IMR-90 (cell line): ENCODE results near the gene HNRNPM. TPM values are rescaled to one million over a fixed set of nuclear protein-coding genes. Genes with fewer than 3 reads are reported as not detected.

Experiments used
- ATAC-seq: fragments of 200-7000 bp; cut with Tn5 transposase; 2 replicates; pipeline ENCODE4 v1.9.1; 2020; ENCODE audit warnings: low read depth, mild to moderate bottlenecking, moderate library complexity
- BruUV-seq: library from RNA; stranded (reverse); fragments of 400-500 nt; replicated peaks from 2 replicates; lab custom pipeline; 2021; lab: Mats Ljungman, UMichigan
- CTCF ChIA-PET: fragments of 300-600 bp; formaldehyde crosslinking; extraction: SDS; loops from one replicate; lab custom pipeline; 2021; ENCODE audit warnings: antibody characterized with exemption; lab: Yijun Ruan, JAX
- POLR2A ChIA-PET: fragments of 300-600 bp; sonication (Branson Sonifier 250); formaldehyde crosslinking; loops from one replicate; lab custom pipeline; 2022; ENCODE audit warnings: antibody characterized with exemption; ENCODE audit not compliant: unreplicated experiment; lab: Charles Lee
- DNase-seq: peaks from one replicate; pipeline ENCODE4 v3.0.0; 2013
- H2AFZ ChIP-seq: replicated peaks from 2 replicates; pipeline ENCODE3; 2013; ENCODE audit warnings: low read length, mild to moderate bottlenecking; ENCODE audit not compliant: poor library complexity
- H2AK5ac ChIP-seq: 2 replicates; pipeline ENCODE4 v1.6.1; 2013; ENCODE audit warnings: low read depth, low read length, inconsistent platforms
- H2AK9ac ChIP-seq: replicated peaks from 2 replicates; pipeline ENCODE3; 2013; ENCODE audit warnings: mild to moderate bottlenecking, low read depth, low read length, moderate library complexity; ENCODE audit not compliant: poor library complexity
- H2BK120ac ChIP-seq: 2 replicates; pipeline ENCODE4 v1.6.1; 2013; ENCODE audit warnings: low read depth, low read length, inconsistent platforms
- H2BK15ac ChIP-seq: 3 replicates; pipeline ENCODE4 v1.6.1; 2013; ENCODE audit warnings: low read depth, low read length, inconsistent platforms
- H2BK20ac ChIP-seq: 2 replicates; pipeline ENCODE4 v1.6.1; 2013; ENCODE audit warnings: low read depth, mild to moderate bottlenecking, inconsistent platforms, low read length, moderate library complexity
- H2BK5ac ChIP-seq: 2 replicates; pipeline ENCODE4 v1.6.1; 2013; ENCODE audit warnings: mild to moderate bottlenecking, low read depth, low read length, inconsistent platforms; ENCODE audit not compliant: poor library complexity, severe bottlenecking
- H3K14ac ChIP-seq: replicated peaks from 2 replicates; pipeline ENCODE4 v1.6.1; 2013; ENCODE audit warnings: low read depth, low read length, inconsistent platforms
- H3K18ac ChIP-seq: 2 replicates; pipeline ENCODE4 v1.6.1; 2013; ENCODE audit warnings: low read depth, low read length, control low read depth
- H3K23ac ChIP-seq: 2 replicates; pipeline ENCODE4 v1.6.1; 2013; ENCODE audit warnings: low read depth, low read length, inconsistent platforms
- H3K27ac ChIP-seq: 2 replicates; pipeline ENCODE4 v1.5.1; 2013; ENCODE audit warnings: mild to moderate bottlenecking, control low read depth, low read length; ENCODE audit not compliant: insufficient read depth
- H3K27me3 ChIP-seq: 2 replicates; pipeline ENCODE4 v1.6.1; 2013; ENCODE audit warnings: low read length; ENCODE audit not compliant: control insufficient read depth, insufficient read depth
- H3K36me3 ChIP-seq: 2 replicates; pipeline ENCODE4 v1.6.1; 2013; ENCODE audit warnings: low read length, mixed read lengths; ENCODE audit not compliant: control insufficient read depth, insufficient read depth
- H3K4ac ChIP-seq: 2 replicates; pipeline ENCODE4 v1.6.1; 2013; ENCODE audit warnings: low read depth, low read length, inconsistent platforms
- H3K4me1 ChIP-seq: 2 replicates; pipeline ENCODE4 v1.6.1; 2013; ENCODE audit warnings: low read length, mixed read lengths; ENCODE audit not compliant: control insufficient read depth, insufficient read depth
- H3K4me2 ChIP-seq: 2 replicates; pipeline ENCODE4 v1.6.1; 2013; ENCODE audit warnings: low read depth, mild to moderate bottlenecking, control low read depth, low read length, moderate library complexity
- H3K4me3 ChIP-seq: 2 replicates; pipeline ENCODE4 v1.5.1; 2013; ENCODE audit warnings: low read depth, mild to moderate bottlenecking, control low read depth, low read length, moderate library complexity; ENCODE audit not compliant: insufficient read depth
- H3K56ac ChIP-seq: 2 replicates; pipeline ENCODE4 v1.6.1; 2013; ENCODE audit warnings: low read length, inconsistent platforms; ENCODE audit not compliant: insufficient read depth; ENCODE audit errors: extremely low read depth
- H3K79me1 ChIP-seq, 2 experiments: 2 replicates each; pipeline ENCODE4 v1.6.1; 2013; ENCODE audit warnings: low read length in 2 of 2, inconsistent platforms in 1 of 2, low read depth in 1 of 2
- H3K9ac ChIP-seq: 2 replicates; pipeline ENCODE4 v1.6.1; 2013; ENCODE audit warnings: low read depth, low read length, control low read depth
- H3K9me1 ChIP-seq: 2 replicates; pipeline ENCODE4 v1.6.1; 2013; ENCODE audit warnings: low read length, inconsistent platforms; ENCODE audit not compliant: insufficient read depth
- H3K9me3 ChIP-seq: 2 replicates; pipeline ENCODE4 v1.6.1; 2013; ENCODE audit warnings: low read length; ENCODE audit not compliant: control insufficient read depth, insufficient read depth
- H4K20me1 ChIP-seq: 2 replicates; pipeline ENCODE4 v1.6.1; 2013; ENCODE audit warnings: low read length, inconsistent platforms; ENCODE audit not compliant: insufficient read depth
- H4K5ac ChIP-seq: 2 replicates; pipeline ENCODE4 v1.6.1; 2013; ENCODE audit warnings: mild to moderate bottlenecking, low read depth, low read length, control low read depth
- H4K8ac ChIP-seq, 2 experiments: 2 replicates each; pipeline ENCODE4 v1.6.1; 2013; ENCODE audit warnings: low read depth in 2 of 2, low read length in 2 of 2, control low read depth in 1 of 2, inconsistent platforms in 1 of 2
- H4K91ac ChIP-seq: 2 replicates; pipeline ENCODE4 v1.6.1; 2013; ENCODE audit warnings: low read depth, low read length, inconsistent platforms; ENCODE audit not compliant: insufficient read depth
- BHLHE40 ChIP-seq: fragments of 150-350 bp; IDR thresholded peaks from 2 replicates; pipeline ENCODE4 v1.6.1; 2016; ENCODE audit warnings: mild to moderate bottlenecking, low read depth, low read length
- CEBPB ChIP-seq: IDR thresholded peaks from 2 replicates; pipeline ENCODE4 v1.6.1; 2012; ENCODE audit warnings: low read depth, low read length, improper control_type of control experiment
- CHD1 ChIP-seq: IDR thresholded peaks from 2 replicates; pipeline ENCODE4 v1.6.1; 2012; ENCODE audit warnings: low read depth, low read length, improper control_type of control experiment
- CTCF ChIP-seq: conservative IDR thresholded peaks from 2 replicates; pipeline ENCODE4 v1.5.1; 2012; ENCODE audit warnings: mild to moderate bottlenecking, low read depth, low read length, improper control_type of control experiment
- ELK1 ChIP-seq: fragments of 150-350 bp; IDR thresholded peaks from 2 replicates; pipeline ENCODE4 v1.6.1; 2016; ENCODE audit warnings: low read depth, mild to moderate bottlenecking, low read length, moderate library complexity, borderline replicate concordance
- FOS ChIP-seq: fragments of 150-350 bp; IDR thresholded peaks from 2 replicates; pipeline ENCODE4 v1.6.1; 2016; ENCODE audit warnings: low read depth, low read length
- MAFK ChIP-seq: IDR thresholded peaks from 2 replicates; pipeline ENCODE4 v1.6.1; 2012; ENCODE audit warnings: low read depth, low read length, improper control_type of control experiment
- MAZ ChIP-seq: IDR thresholded peaks from 2 replicates; pipeline ENCODE4 v1.6.1; 2012; ENCODE audit warnings: low read depth, mild to moderate bottlenecking, low read length, improper control_type of control experiment, moderate library complexity, borderline replicate concordance
- MXI1 ChIP-seq: IDR thresholded peaks from 2 replicates; pipeline ENCODE4 v1.6.1; 2012; ENCODE audit warnings: low read depth, mild to moderate bottlenecking, low read length, moderate library complexity, borderline replicate concordance
- POLR2A ChIP-seq: IDR thresholded peaks from 2 replicates; pipeline ENCODE4 v1.6.1; 2012; ENCODE audit warnings: mild to moderate bottlenecking, low read depth, low read length
- RAD21 ChIP-seq: IDR thresholded peaks from 2 replicates; pipeline ENCODE4 v1.6.1; 2012; ENCODE audit warnings: low read length, improper control_type of control experiment
- RCOR1 ChIP-seq: IDR thresholded peaks from 2 replicates; pipeline ENCODE4 v1.6.1; 2012; ENCODE audit warnings: mild to moderate bottlenecking, low read length, improper control_type of control experiment; ENCODE audit not compliant: insufficient replicate concordance
- RFX5 ChIP-seq: IDR thresholded peaks from 2 replicates; pipeline ENCODE4 v1.8.0; 2012; ENCODE audit warnings: low read depth, mild to moderate bottlenecking, low read length, moderate library complexity
- SMC3 ChIP-seq: fragments of 150-350 bp; IDR thresholded peaks from 2 replicates; pipeline ENCODE4 v1.6.1; 2016; ENCODE audit warnings: low read depth, mild to moderate bottlenecking, antibody characterized with exemption, low read length, moderate library complexity
- USF2 ChIP-seq: fragments of 150-350 bp; IDR thresholded peaks from 2 replicates; pipeline ENCODE4 v1.6.1; 2017; ENCODE audit warnings: mild to moderate bottlenecking, antibody characterized with exemption, low read length, low read depth
- WGBS, 2 experiments: methylation state at CpG; one replicate each; pipeline versions ENCODE4 v1.1.5 to v1.1.7; 2013; ENCODE audit warnings: missing lambda C conversion rate in 2 of 2; ENCODE audit not compliant: insufficient read length in 1 of 2; ENCODE audit errors: extremely low coverage in 2 of 2; 5-methylcytosine and 5-hydroxymethylcytosine counted together
- dilution Hi-C: fragments of 300-500 bp; cut with HindIII; formaldehyde crosslinking; loops from one replicate; pipeline ENCODE4 v1.14.3; 2018; ENCODE audit warnings: low sequenced_read_pairs; ENCODE audit not compliant: unreplicated experiment
- in situ Hi-C: fragments of 300-500 bp; cut with MboI; formaldehyde crosslinking; loops from 3 replicates; pipeline ENCODE4 v1.14.3; 2019; ENCODE audit warnings: low sequenced_read_pairs, inconsistent platforms, mixed read lengths
- intact Hi-C: fragments of 100-400 bp; cut with micrococcal nuclease; formaldehyde crosslinking; loops from 2 replicates; pipeline ENCODE4 v1.10.0; 2022
- polyA plus RNA-seq, 3 experiments: library from polyadenylated mRNA; depleted of rRNA; stranded (reverse); fragments of >200 nt; gene quantifications; 2 replicates each; pipeline ENCODE4 v1.2.3, GENCODE V29; 2012; ENCODE audit warnings: low replicate concordance in 1 of 3
- total RNA-seq: library from RNA; depleted of rRNA; stranded (reverse); fragments of >200 nt; gene quantifications from 2 replicates; pipeline ENCODE4 v1.2.3, GENCODE V29; 2012

The HNRNPM gene
- total and polyA plus RNA-seq, 2 of the 4 experiments (the other 2 are of a cell fraction), result 75.6 to 197 TPM

GRCh38 chr19:8413629-8413995 lies 31.2 kb upstream of the HNRNPM start:
- no peak for DNase-seq
- no peak overlapping the region for H3K56ac ChIP-seq
- H3K18ac ChIP-seq, result no peak overlapping the region
- no peak overlapping the region for H2BK120ac ChIP-seq
- 71% methylated on average over 1 of the region's 3 CpGs; no CpG with 5 or more reads in 1 of the 2 experiments for WGBS, 2 experiments
- no peaks in the 10 kb centered on the region for H4K20me1 ChIP-seq
- H3K4me2 ChIP-seq, result peak overlapping the region; percentile 99
- peak overlapping the region; percentile 80; the same call in 1 of the 2 replicates for H3K23ac ChIP-seq
- H2BK20ac ChIP-seq, result no peak overlapping the region
- H3K27ac ChIP-seq, result no peak overlapping the region; the same call in 1 of the 2 replicates
- peaks cover 0 to 7% of the 10 kb centered on the region in 2 experiments; a peak in 2 of 4 replicates for H3K79me1 ChIP-seq
- peak overlapping the region; percentile 14; the same call in 1 of the 2 replicates for H4K91ac ChIP-seq
- ChIA-PET CTCF (interaction anchor here (0.7 to 1.4 kb wide), 7 partner anchors 12 to 167 kb away, joined by 3 to 4 read pairs (median 3); no protein-coding TSS in a partner anchor), POLR2A (interaction anchor here (0.6 to 0.7 kb wide), 2 partner anchors 12 to 31 kb away, joined by 3 to 8 read pairs; no protein-coding TSS in a partner anchor)
- H3K9ac ChIP-seq, result peak overlapping the region; percentile 55; the same call in 1 of the 2 replicates
- H2BK5ac ChIP-seq, result no peak overlapping the region
- H3K9me1 ChIP-seq, result 0 out of 2 replicates have a peak, but pooled peaks cover 3% of the 10 kb centered on the region
- peak overlapping the region; percentile 35 for H3K4ac ChIP-seq
- no peak for ATAC-seq
- H3K9me3 ChIP-seq, result no peaks in the 10 kb centered on the region
- H3K4me3 ChIP-seq, result peak overlapping the region; percentile 67
- H2BK15ac ChIP-seq, result 0 out of 3 replicates have a peak overlapping the region, but pooled peaks have one; percentile 7
- H2AK5ac ChIP-seq, result peak overlapping the region; percentile 56; the same call in 1 of the 2 replicates
- peak overlapping the region; percentile 52 for H3K14ac ChIP-seq
- peak overlapping the region; percentile 36; the same call in 1 of the 2 replicates for H4K5ac ChIP-seq
- peak overlapping the region; percentile 91 for H2AK9ac ChIP-seq
- peaks cover 4% of the 10 kb centered on the region for H3K4me1 ChIP-seq
- intact Hi-C loops, result loop anchor here (5.0 kb wide), 3 partner anchors 34 to 164 kb away; partner anchors contain the start of gene MYO1F
- in situ Hi-C loops, result no loop called here
- H3K27me3 ChIP-seq, result no peaks in the 10 kb centered on the region
- peak overlapping the region; percentile 94 for H2AFZ ChIP-seq
- BruUV-seq, result no TSS peak
- no peaks in the 10 kb centered on the region for H3K36me3 ChIP-seq
- H4K8ac ChIP-seq, result peak overlapping the region; percentile 55 to 59; a peak in 2 of 4 replicates
- dilution Hi-C loops, result no loop called here
- TF ChIP-seq SMC3 (no peak), POLR2A (no peak), MAZ (no peak), BHLHE40 (no peak), MXI1 (no peak), ELK1 (no peak), MAFK (no peak), RAD21 (no peak), CTCF (no peak), RCOR1 (no peak), RFX5 (no peak), CEBPB (no peak), CHD1 (no peak), FOS (no peak), USF2 (no peak)
